Prostate gland (tissue), 2 donors: Measurements from ENCODE around the gene NSUN6. TPM values are rescaled to one million over a fixed set of nuclear protein-coding genes. Genes with fewer than 3 reads are reported as not detected.

ENCODE experiments used
- DNase-seq: peaks from one replicate; pipeline ENCODE4 v3.0.0-alpha.2; 2019; ENCODE audit warnings: low spot score
- H3K27ac ChIP-seq, 2 donors: fragments of 200-600 bp; sonication (generic); 2 replicates each; pipeline ENCODE4 v1.5.1; 2017 to 2019
- H3K27me3 ChIP-seq: fragments of 200-600 bp; sonication (generic); replicated peaks from 2 replicates; pipeline ENCODE4 v1.5.1; 2019; ENCODE audit not compliant: insufficient read depth
- H3K36me3 ChIP-seq, 2 donors: fragments of 200-600 bp; sonication (generic); 1 replicate in 1 of 2; 2 replicates in 1 of 2; pipeline versions ENCODE4 v1.5.1 to v1.8.1; 2017 to 2019
- H3K4me1 ChIP-seq: fragments of 200-600 bp; sonication (generic); replicated peaks from 2 replicates; pipeline ENCODE4 v1.5.1; 2019
- H3K4me3 ChIP-seq, 2 donors: fragments of 200-600 bp; sonication (generic); 2 replicates each; pipeline ENCODE4 v1.5.1; 2017 to 2019
- H3K9me3 ChIP-seq: fragments of 200-600 bp; sonication (generic); 2 replicates; pipeline ENCODE4 v1.5.1; 2017
- CTCF ChIP-seq, 4 experiments: fragments of 200-600 bp in 2 of 4; fragments of 450-650 bp in 2 of 4; sonication (generic) in 2 of 4; IDR thresholded peaks; 1 replicate in 3 of 4; 2 replicates in 1 of 4; pipeline ENCODE4 v1.5.1; 2016 to 2019; ENCODE audit warnings: antibody characterized with exemption in 4 of 4, mild to moderate bottlenecking in 2 of 4, moderate library complexity in 2 of 4
- POLR2A ChIP-seq: fragments of 450-650 bp; IDR thresholded peaks from one replicate; pipeline ENCODE4 v1.6.1; 2016; ENCODE audit warnings: antibody characterized with exemption, mild to moderate bottlenecking
- POLR2AphosphoS5 ChIP-seq: sonication (generic); formaldehyde crosslinking; IDR thresholded peaks from one replicate; pipeline ENCODE4 v1.6.1; 2017; ENCODE audit warnings: antibody characterized with exemption
- WGBS: methylation state at CpG from one replicate; pipeline ENCODE4 v1.1.5; 2018; 5-methylcytosine and 5-hydroxymethylcytosine counted together
- intact Hi-C: fragments of 100-400 bp; cut with DNase I; formaldehyde crosslinking; loops from one replicate; pipeline ENCODE4 v1.14.2; 2022
- total RNA-seq, 2 donors: library from RNA; depleted of rRNA; stranded (reverse); fragments of >200 nt; gene quantifications; one replicate each; pipeline ENCODE4 v1.1.0, GENCODE V29; 2016

NSUN6 gene
- total RNA-seq, 2 donors from 2014 or later = 11.7 to 17.1 TPM

- TF ChIP-seq CTCF (IDR thresholded peaks at IDR 0.05) (no peak), POLR2AphosphoS5 (no peak), POLR2A (no peak)
- DNase-seq = no peak
- 73% methylated on average over 8 of the region's 8 CpGs for WGBS
- Histone ChIP-seq H3K36me3 (no peaks in the 10 kb centered on the region), H3K9me3 (no peaks in the 10 kb centered on the region), H3K27me3 (no peaks in the 10 kb centered on the region), H3K27ac (no peak overlapping the region), H3K4me1 (no peaks in the 10 kb centered on the region), H3K4me3 (no peak overlapping the region)
- intact Hi-C loops = no loop called here
Measured at GRCh38 chr10:18497806-18498369, 153.5 kb downstream of the NSUN6 start.

Other genes with a start within 250 kb of the NSUN6 start
- gene ARL5B, start 7.8 kb upstream of the NSUN6 start, total RNA-seq = 10 to 100 TPM; 10.7 to 14.5 TPM